ENCODE data around the gene ABCB9. TPM values are rescaled to one million over a fixed set of nuclear protein-coding genes. Genes with fewer than 3 reads are reported as not detected.

The ABCB9 gene
- total RNA-seq, 1 experiment from 2014 or later, result 20.9 TPM

GRCh38 chr12:122987086-122987951, 21.1 kb upstream of the ABCB9 start:
- no peak overlapping the region for H3K4me3 ChIP-seq (ENCODE audit: low read length)
- intact Hi-C loops (cut with micrococcal nuclease), result no loop called here
- H3F3A ChIP-seq (ENCODE audit: low read length, unreplicated experiment), result no peaks in the 10 kb centered on the region
- ChIA-PET CTCF (no interaction called here), POLR2A (ENCODE audit: unreplicated experiment) (no interaction called here)
- no peaks in the 10 kb centered on the region for H3K9me2 ChIP-seq (replicated peaks; ENCODE audit: low read length)
- H4K20me1 ChIP-seq (ENCODE audit: low read length), result no peaks in the 10 kb centered on the region
- no peaks in the 10 kb centered on the region for H3K9me3 ChIP-seq (ENCODE audit: low read length)
- DNase-seq (no peak), ATAC-seq (no peak)
- H3K4me2 ChIP-seq (ENCODE audit: low read length), result no peak overlapping the region
- H3K9ac ChIP-seq (ENCODE audit: low read length), result no peak overlapping the region
- H3K36me3 ChIP-seq (ENCODE audit: low read depth, low read length), result peaks cover 2% of the 10 kb centered on the region; the same call in 1 of the 2 replicates
- TF ChIP-seq EZH2 (IDR thresholded peaks at IDR 0.05; ENCODE audit: low read length, unreplicated experiment) (no peak), EZH2phosphoT487 (IDR thresholded peaks at IDR 0.05; ENCODE audit: borderline replicate concordance, low read length) (no peak), CTCF (conservative IDR thresholded peaks at IDR 0.05; ENCODE audit: low read depth, low read length) (no peak)
- no peak overlapping the region for H3K27ac ChIP-seq (ENCODE audit: low read length)
- peaks cover 10% of the 10 kb centered on the region for H3K79me2 ChIP-seq (ENCODE audit: low read length)
- no peak overlapping the region for H2AFZ ChIP-seq (ENCODE audit: low read length)
- no peaks in the 10 kb centered on the region for H3K27me3 ChIP-seq (ENCODE audit: low read length)
- H3K4me1 ChIP-seq (ENCODE audit: insufficient read depth, low read length), result peaks cover 3% of the 10 kb centered on the region; the same call in 1 of the 2 replicates
- BruUV-seq (replicated peaks), result no TSS peak

GRCh38 chr12:122986258-122986871, 20.1 kb upstream of the ABCB9 start:
- intact Hi-C loops (cut with micrococcal nuclease), result no loop called here
- CTCF ChIA-PET, result no interaction called here
- Histone ChIP-seq H3K4me2 (ENCODE audit: low read length) (no peak overlapping the region), H2AFZ (ENCODE audit: low read length) (no peak overlapping the region), H3K27me3 (ENCODE audit: low read length) (no peaks in the 10 kb centered on the region), H3K79me2 (ENCODE audit: low read length) (peaks cover 20% of the 10 kb centered on the region), H3K27ac (ENCODE audit: low read length) (no peak overlapping the region), H3K9ac (ENCODE audit: low read length) (no peak overlapping the region), H3K4me3 (ENCODE audit: low read length) (no peak overlapping the region), H3K9me3 (ENCODE audit: low read length) (no peaks in the 10 kb centered on the region), H3F3A (ENCODE audit: low read length, unreplicated experiment) (no peaks in the 10 kb centered on the region), H3K4me1 (ENCODE audit: insufficient read depth, low read length) (peaks cover 12% of the 10 kb centered on the region), H4K20me1 (ENCODE audit: low read length) (no peaks in the 10 kb centered on the region), H3K36me3 (ENCODE audit: low read depth, low read length) (peaks cover 2% of the 10 kb centered on the region; the same call in 1 of the 2 replicates), H3K9me2 (replicated peaks; ENCODE audit: low read length) (no peaks in the 10 kb centered on the region)
- no TSS peak for BruUV-seq (replicated peaks)
- TF ChIP-seq EZH2 (IDR thresholded peaks at IDR 0.05; ENCODE audit: low read length, unreplicated experiment) (no peak), EZH2phosphoT487 (IDR thresholded peaks at IDR 0.05; ENCODE audit: borderline replicate concordance, low read length) (no peak), CTCF (conservative IDR thresholded peaks at IDR 0.05; ENCODE audit: low read depth, low read length) (no peak)
- DNase-seq, result no peak
- ATAC-seq, result no peak
- POLR2A ChIA-PET (ENCODE audit: unreplicated experiment), result interaction anchor here (0.6 kb wide), 1 partner anchor 252 kb away, joined by 4 read pairs; no protein-coding TSS in a partner anchor
